ENCODE results near the gene TBX4. TPM values are rescaled to one million over a fixed set of nuclear protein-coding genes. Genes with fewer than 3 reads are reported as not detected.
"Not testable (repeated sequence)": the region's sequence is repeated elsewhere in the genome, so short reads cannot be mapped to it uniquely, and the experiment has no call there.

The TBX4 gene
- polyA plus RNA-seq, 1 donor (not counting 4 experiments of a cell fraction or from before 2014, with no cell fraction given), result 0.04 TPM

DNA sequence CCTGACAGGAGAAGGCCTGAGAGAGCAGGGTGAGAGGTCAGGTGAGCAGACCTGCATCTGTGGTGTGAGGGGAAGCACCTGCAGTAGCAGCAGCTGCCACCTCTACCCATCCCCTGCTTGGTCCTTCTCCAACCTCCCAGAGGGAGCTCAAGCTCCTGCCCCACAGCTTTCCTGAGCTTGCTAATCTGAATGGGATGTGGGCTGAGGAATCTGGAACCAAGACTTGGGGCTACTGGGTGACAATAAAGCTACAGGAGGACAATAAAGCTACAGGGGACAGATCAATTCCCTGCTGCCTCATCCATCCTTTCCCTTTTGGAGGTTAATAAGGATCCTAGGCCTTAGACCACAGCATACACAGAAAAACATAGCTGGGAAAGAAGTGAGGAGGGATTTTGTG is 4.9 kb upstream of the TBX4 start:
- no peaks in the 10 kb centered on the region for H3K79me2 ChIP-seq (ENCODE audit: control insufficient read depth, insufficient read depth, low read length)
- TF ChIP-seq EZH2 (IDR thresholded peaks at IDR 0.05; ENCODE audit: low read length), result no peak
- TF ChIP-seq, protein P1, sequence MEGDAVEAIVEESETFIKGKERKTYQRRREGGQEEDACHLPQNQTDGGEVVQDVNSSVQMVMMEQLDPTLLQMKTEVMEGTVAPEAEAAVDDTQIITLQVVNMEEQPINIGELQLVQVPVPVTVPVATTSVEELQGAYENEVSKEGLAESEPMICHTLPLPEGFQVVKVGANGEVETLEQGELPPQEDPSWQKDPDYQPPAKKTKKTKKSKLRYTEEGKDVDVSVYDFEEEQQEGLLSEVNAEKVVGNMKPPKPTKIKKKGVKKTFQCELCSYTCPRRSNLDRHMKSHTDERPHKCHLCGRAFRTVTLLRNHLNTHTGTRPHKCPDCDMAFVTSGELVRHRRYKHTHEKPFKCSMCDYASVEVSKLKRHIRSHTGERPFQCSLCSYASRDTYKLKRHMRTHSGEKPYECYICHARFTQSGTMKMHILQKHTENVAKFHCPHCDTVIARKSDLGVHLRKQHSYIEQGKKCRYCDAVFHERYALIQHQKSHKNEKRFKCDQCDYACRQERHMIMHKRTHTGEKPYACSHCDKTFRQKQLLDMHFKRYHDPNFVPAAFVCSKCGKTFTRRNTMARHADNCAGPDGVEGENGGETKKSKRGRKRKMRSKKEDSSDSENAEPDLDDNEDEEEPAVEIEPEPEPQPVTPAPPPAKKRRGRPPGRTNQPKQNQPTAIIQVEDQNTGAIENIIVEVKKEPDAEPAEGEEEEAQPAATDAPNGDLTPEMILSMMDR (optimal IDR thresholded peaks at IDR 0.05 in 1 of 3, IDR thresholded peaks at IDR 0.05 in 1 of 3, conservative IDR thresholded peaks at IDR 0.05 in 1 of 3; ENCODE audit: extremely low read depth in 1 of 3, insufficient read depth in 2 of 3, low read length in 3 of 3), result no peak
- no peaks in the 10 kb centered on the region for H3K9me1 ChIP-seq (ENCODE audit: control insufficient read depth, extremely low read depth, insufficient read depth, low read length)
- H3K4me3 ChIP-seq (ENCODE audit: control insufficient read depth in 2 of 3, extremely low read depth in 1 of 3, insufficient read depth in 2 of 3, low read depth in 1 of 3, low read length in 3 of 3), result no peak overlapping the region
- no peaks in the 10 kb centered on the region for H4K20me1 ChIP-seq (ENCODE audit: control insufficient read depth, extremely low read depth, insufficient read depth, low read length)
- H3K27me3 ChIP-seq (ENCODE audit: control insufficient read depth, extremely low read depth, insufficient read depth, low read length), result peaks cover 29% of the 10 kb centered on the region
- H3K36me3 ChIP-seq (ENCODE audit: control insufficient read depth in 2 of 2, extremely low read depth in 1 of 2, insufficient read depth in 2 of 2, low read length in 2 of 2), result no peaks in the 10 kb centered on the region
- dilution Hi-C loops (cut with MboI; ENCODE audit: extremely low pct_ligation_motif_present, low sequenced_read_pairs), result no loop called here
- no peak overlapping the region for H3K4me2 ChIP-seq (ENCODE audit: control insufficient read depth, extremely low read depth, insufficient read depth, low read depth, low read length)
- no peak overlapping the region for H3K27ac ChIP-seq (ENCODE audit: control insufficient read depth, insufficient read depth, low read length)
- H3K4me1 ChIP-seq (ENCODE audit: control insufficient read depth, extremely low read depth, insufficient read depth, low read length), result no peaks in the 10 kb centered on the region
- FAIRE-seq (no peak), DNase-seq (ENCODE audit: low read depth, low spot score) (no peak)
- no peak overlapping the region for H2AFZ ChIP-seq (ENCODE audit: control insufficient read depth, low read length)
- no peaks in the 10 kb centered on the region for H3K9me3 ChIP-seq (ENCODE audit: control insufficient read depth, low read depth, low read length)
- no peak overlapping the region for H3K9ac ChIP-seq (ENCODE audit: control insufficient read depth, extremely low read depth, insufficient read depth, low read length)

DNA sequence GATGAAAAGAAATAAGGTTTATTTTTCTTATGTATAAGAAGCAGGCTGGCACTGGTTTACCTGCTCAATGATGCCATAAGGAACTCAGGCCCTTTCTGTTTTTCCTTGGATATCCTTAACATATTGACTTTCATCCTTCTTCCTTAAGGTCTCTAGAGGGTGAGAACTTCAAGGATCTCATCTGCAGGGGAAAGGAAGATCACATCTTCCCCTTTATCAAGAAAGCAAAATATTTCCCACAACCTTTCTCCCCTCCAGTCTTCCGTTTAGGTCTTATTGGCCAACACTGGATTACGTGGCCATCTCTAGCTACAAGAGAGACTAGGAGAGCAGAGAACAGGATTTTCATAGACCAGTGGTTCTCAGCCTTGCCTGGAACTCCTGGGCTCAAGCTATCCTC is 4.2 kb upstream of the TBX4 start:
- H3K27me3 ChIP-seq (ENCODE audit: control insufficient read depth, extremely low read depth, insufficient read depth, low read length), result peaks cover 35% of the 10 kb centered on the region

DNA sequence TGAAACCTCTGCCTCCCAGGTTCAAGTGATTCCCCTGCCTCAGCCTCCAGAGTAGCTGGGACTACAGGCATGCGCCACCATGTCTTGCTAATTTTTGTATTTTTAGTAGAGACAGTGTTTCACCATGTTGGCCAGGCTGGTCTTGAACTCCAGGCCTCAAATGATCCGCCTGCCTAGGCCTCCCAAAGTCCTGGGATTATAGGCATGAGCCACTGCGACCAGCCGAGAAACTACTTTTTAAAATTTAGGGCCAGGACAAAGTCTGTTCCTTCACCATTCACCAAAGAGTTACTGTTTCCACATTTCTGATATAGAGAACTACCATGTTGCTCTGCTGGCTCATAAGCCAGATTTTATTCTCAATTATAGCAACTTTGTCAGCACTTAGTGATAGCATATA is 3.1 kb upstream of the TBX4 start:
- H4K20me1 ChIP-seq (ENCODE audit: control insufficient read depth, extremely low read depth, insufficient read depth, low read length); H2AFZ ChIP-seq (ENCODE audit: control insufficient read depth, low read length); dilution Hi-C loops (cut with MboI; ENCODE audit: extremely low pct_ligation_motif_present, low sequenced_read_pairs); FAIRE-seq; H3K9me3 ChIP-seq (ENCODE audit: control insufficient read depth, low read depth, low read length); H3K9ac ChIP-seq (ENCODE audit: control insufficient read depth, extremely low read depth, insufficient read depth, low read length); H3K79me2 ChIP-seq (ENCODE audit: control insufficient read depth, insufficient read depth, low read length); H3K9me1 ChIP-seq (ENCODE audit: control insufficient read depth, extremely low read depth, insufficient read depth, low read length); H3K4me2 ChIP-seq (ENCODE audit: control insufficient read depth, extremely low read depth, insufficient read depth, low read depth, low read length); H3K4me1 ChIP-seq (ENCODE audit: control insufficient read depth, extremely low read depth, insufficient read depth, low read length); H3K4me3 ChIP-seq (ENCODE audit: control insufficient read depth in 2 of 3, extremely low read depth in 1 of 3, insufficient read depth in 2 of 3, low read depth in 1 of 3, low read length in 3 of 3); H3K36me3 ChIP-seq (ENCODE audit: control insufficient read depth in 2 of 2, extremely low read depth in 1 of 2, insufficient read depth in 2 of 2, low read length in 2 of 2); H3K27ac ChIP-seq (ENCODE audit: control insufficient read depth, insufficient read depth, low read length); DNase-seq (ENCODE audit: low read depth, low spot score): not testable (repeated sequence)
- peaks cover 39% of the 10 kb centered on the region for H3K27me3 ChIP-seq (ENCODE audit: control insufficient read depth, extremely low read depth, insufficient read depth, low read length)

More for the DNA sequence above, 4.2 kb upstream of the TBX4 start:
- Histone ChIP-seq H4K20me1 (ENCODE audit: control insufficient read depth, extremely low read depth, insufficient read depth, low read length) (no peaks in the 10 kb centered on the region), H3K4me1 (ENCODE audit: control insufficient read depth, extremely low read depth, insufficient read depth, low read length) (no peaks in the 10 kb centered on the region), H2AFZ (ENCODE audit: control insufficient read depth, low read length) (no peak overlapping the region), H3K27ac (ENCODE audit: control insufficient read depth, insufficient read depth, low read length) (no peak overlapping the region), H3K79me2 (ENCODE audit: control insufficient read depth, insufficient read depth, low read length) (no peaks in the 10 kb centered on the region), H3K9me3 (ENCODE audit: control insufficient read depth, low read depth, low read length) (no peaks in the 10 kb centered on the region), H3K36me3 (ENCODE audit: control insufficient read depth in 2 of 2, extremely low read depth in 1 of 2, insufficient read depth in 2 of 2, low read length in 2 of 2) (no peaks in the 10 kb centered on the region), H3K9me1 (ENCODE audit: control insufficient read depth, extremely low read depth, insufficient read depth, low read length) (no peaks in the 10 kb centered on the region), H3K9ac (ENCODE audit: control insufficient read depth, extremely low read depth, insufficient read depth, low read length) (no peak overlapping the region), H3K4me2 (ENCODE audit: control insufficient read depth, extremely low read depth, insufficient read depth, low read depth, low read length) (no peak overlapping the region), H3K4me3 (ENCODE audit: control insufficient read depth in 2 of 3, extremely low read depth in 1 of 3, insufficient read depth in 2 of 3, low read depth in 1 of 3, low read length in 3 of 3) (no peak overlapping the region)
- FAIRE-seq, result no peak
- TF ChIP-seq, protein P1 (optimal IDR thresholded peaks at IDR 0.05 in 1 of 3, IDR thresholded peaks at IDR 0.05 in 1 of 3, conservative IDR thresholded peaks at IDR 0.05 in 1 of 3; ENCODE audit: extremely low read depth in 1 of 3, insufficient read depth in 2 of 3, low read length in 3 of 3), result no peak
- no peak for TF ChIP-seq EZH2 (IDR thresholded peaks at IDR 0.05; ENCODE audit: low read length)
- DNase-seq (ENCODE audit: low read depth, low spot score), result no peak
- dilution Hi-C loops (cut with MboI; ENCODE audit: extremely low pct_ligation_motif_present, low sequenced_read_pairs), result no loop called here
